ENCODE results near the gene LMO7. TPM values are rescaled to one million over a fixed set of nuclear protein-coding genes. Genes with fewer than 3 reads are reported as not detected.

The LMO7 gene
- total RNA-seq, 1 experiment from 2014 or later: 20.4 TPM

- Histone ChIP-seq H4K91ac (ENCODE audit: insufficient read length, low read depth, low read length) (no peak overlapping the region), H2BK15ac (ENCODE audit: low read depth, low read length) (no peak overlapping the region), H4K20me1 (ENCODE audit: control insufficient read depth, insufficient read depth, insufficient read length) (no peaks in the 10 kb centered on the region), H3K27ac (ENCODE audit: insufficient read length, low read depth, low read length) (no peak overlapping the region), H2BK5ac (ENCODE audit: insufficient read length, low read length) (no peak overlapping the region), H3K4me1 (ENCODE audit: insufficient read depth, low read length) (no peaks in the 10 kb centered on the region), H3K27me3 (ENCODE audit: insufficient read depth, low read length) (no peaks in the 10 kb centered on the region), H3K23ac (ENCODE audit: insufficient read length, low read depth, low read length) (no peak overlapping the region), H3K9ac (ENCODE audit: extremely low read depth, insufficient read length, low read length) (no peak overlapping the region), H3K56ac (ENCODE audit: insufficient read length, low read depth, low read length) (no peak overlapping the region), H3K18ac (ENCODE audit: insufficient read length, low read depth, low read length) (no peak overlapping the region), H3T11ph (ENCODE audit: low read length) (no peak overlapping the region), H2AK5ac (ENCODE audit: insufficient read length, low read length) (no peak overlapping the region), H2BK120ac (ENCODE audit: low read depth, low read length, poor library complexity, severe bottlenecking) (no peak overlapping the region), H3K23me2 (ENCODE audit: insufficient read length, low read depth, low read length, poor library complexity, severe bottlenecking) (no peaks in the 10 kb centered on the region), H2BK12ac (ENCODE audit: insufficient read length, low read depth, low read length) (no peak overlapping the region), H3K14ac (ENCODE audit: insufficient read depth, low read length) (no peak overlapping the region), H4K8ac (replicated peaks; ENCODE audit: insufficient read length, low read depth, low read length) (no peak overlapping the region), H3K4ac (ENCODE audit: low read depth, low read length) (no peak overlapping the region), H4K5ac (ENCODE audit: insufficient read length, low read depth, low read length) (no peak overlapping the region), H3K79me2 (ENCODE audit: insufficient read depth, low read length) (no peaks in the 10 kb centered on the region), H2AFZ (ENCODE audit: low read length) (no peak overlapping the region), H3K79me1 (ENCODE audit: insufficient read depth, low read depth, low read length, poor library complexity, severe bottlenecking) (no peaks in the 10 kb centered on the region), H3K4me2 (ENCODE audit: insufficient read depth, insufficient read length, low read length) (no peak overlapping the region), H2BK20ac (ENCODE audit: low read depth, low read length, poor library complexity, severe bottlenecking) (no peak overlapping the region), H3K9me3 (ENCODE audit: control insufficient read depth, low read depth, low read length) (no peaks in the 10 kb centered on the region)
- no peak overlapping the region; a peak in 1 of 7 replicates for H3K27ac Mint-ChIP-seq
- no peaks in the 10 kb centered on the region for H3K27me3 Mint-ChIP-seq (ENCODE audit: low read depth)
- H3K4me3 Mint-ChIP-seq: no peak overlapping the region
- H3K4me1 Mint-ChIP-seq: peaks cover 0 to 16% of the 10 kb centered on the region in 2 experiments; a peak in 2 of 4 replicates
- peaks cover 0 to 3% (median 0%) of the 10 kb centered on the region in 3 experiments; a peak in 2 of 7 replicates for H3K36me3 Mint-ChIP-seq (ENCODE audit: insufficient read depth in 1 of 3, low read depth in 3 of 3)
- DNase-seq: no peak
- WGBS (ENCODE audit: extremely low coverage, insufficient read length, low lambda C conversion rate): no CpG with 5 or more reads among the region's 2 CpGs
- TF ChIP-seq CTCF (conservative IDR thresholded peaks at IDR 0.05): no peak
- H3K9me3 Mint-ChIP-seq: peaks cover 0 to 2% of the 10 kb centered on the region in 2 experiments; a peak in 2 of 5 replicates
Observed at GRCh38 chr13:75713852-75714251, 77.7 kb downstream of the LMO7 start.
